ENCODE measurements around the gene MTHFD1L.

MTHFD1L gene

DNA sequence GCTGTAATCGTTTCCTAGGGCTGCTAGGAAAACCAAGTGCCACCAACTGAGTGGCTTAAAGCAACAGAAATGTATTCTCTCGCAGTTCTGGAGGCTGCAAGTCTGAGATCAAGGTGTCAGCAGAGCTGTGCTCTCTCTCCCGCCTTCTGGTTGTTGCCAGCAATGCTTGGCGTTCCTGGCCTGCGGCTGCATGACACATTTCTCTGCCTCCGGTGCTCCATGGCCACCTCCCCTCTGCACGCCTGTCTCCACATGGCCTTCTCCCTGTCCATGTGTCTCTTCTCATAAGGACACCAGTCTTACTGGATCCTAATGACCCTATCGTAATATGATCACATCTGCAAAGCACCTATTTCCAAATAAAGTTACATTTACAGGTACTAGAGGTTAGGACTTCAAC lies 282.6 kb downstream of the MTHFD1L start:
- no peak for ATAC-seq
- TF ChIP-seq PPARA (CRISPR knock-in tag; IDR thresholded peaks at IDR 0.05; ENCODE audit: borderline replicate concordance), result no peak
- TF ChIP-seq CREB5 (CRISPR knock-in tag; IDR thresholded peaks at IDR 0.05; ENCODE audit: low read depth), result no peak
- TF ChIP-seq ESRRG (CRISPR knock-in tag; IDR thresholded peaks at IDR 0.05), result no peak
- no peak for TF ChIP-seq ARNTL (CRISPR knock-in tag; IDR thresholded peaks at IDR 0.05; ENCODE audit: borderline replicate concordance, low read depth)

DNA sequence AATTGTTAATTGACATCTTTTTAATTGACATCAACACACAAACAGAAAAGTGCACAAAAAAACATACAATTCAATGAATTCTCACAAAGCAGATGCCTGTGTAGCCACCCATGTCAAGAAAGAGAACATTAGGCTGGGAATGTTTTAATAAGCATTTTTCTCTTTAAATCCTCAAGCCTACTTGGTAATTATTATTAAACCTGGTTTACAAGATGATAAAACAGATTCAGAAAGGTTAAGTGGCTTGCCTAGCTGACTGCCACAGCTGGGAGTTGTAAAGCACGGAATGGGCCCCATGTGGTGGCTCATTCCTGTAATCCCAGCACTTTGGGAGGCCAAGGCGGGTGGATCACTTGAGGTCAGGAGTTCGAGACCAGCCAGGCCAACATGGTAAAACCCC lies 284.3 kb downstream of the MTHFD1L start:
- TF ChIP-seq, protein P1, sequence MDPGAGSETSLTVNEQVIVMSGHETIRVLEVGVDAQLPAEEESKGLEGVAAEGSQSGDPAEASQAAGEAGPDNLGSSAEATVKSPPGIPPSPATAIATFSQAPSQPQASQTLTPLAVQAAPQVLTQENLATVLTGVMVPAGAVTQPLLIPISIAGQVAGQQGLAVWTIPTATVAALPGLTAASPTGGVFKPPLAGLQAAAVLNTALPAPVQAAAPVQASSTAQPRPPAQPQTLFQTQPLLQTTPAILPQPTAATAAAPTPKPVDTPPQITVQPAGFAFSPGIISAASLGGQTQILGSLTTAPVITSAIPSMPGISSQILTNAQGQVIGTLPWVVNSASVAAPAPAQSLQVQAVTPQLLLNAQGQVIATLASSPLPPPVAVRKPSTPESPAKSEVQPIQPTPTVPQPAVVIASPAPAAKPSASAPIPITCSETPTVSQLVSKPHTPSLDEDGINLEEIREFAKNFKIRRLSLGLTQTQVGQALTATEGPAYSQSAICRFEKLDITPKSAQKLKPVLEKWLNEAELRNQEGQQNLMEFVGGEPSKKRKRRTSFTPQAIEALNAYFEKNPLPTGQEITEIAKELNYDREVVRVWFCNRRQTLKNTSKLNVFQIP (CRISPR knock-in tag; IDR thresholded peaks at IDR 0.05; ENCODE audit: borderline replicate concordance, low read depth), result no peak
- TF ChIP-seq ZNF70 (CRISPR knock-in tag; IDR thresholded peaks at IDR 0.05) (no peak), ISL1 (CRISPR knock-in tag; IDR thresholded peaks at IDR 0.05) (no peak)
- TF ChIP-seq, protein P2, sequence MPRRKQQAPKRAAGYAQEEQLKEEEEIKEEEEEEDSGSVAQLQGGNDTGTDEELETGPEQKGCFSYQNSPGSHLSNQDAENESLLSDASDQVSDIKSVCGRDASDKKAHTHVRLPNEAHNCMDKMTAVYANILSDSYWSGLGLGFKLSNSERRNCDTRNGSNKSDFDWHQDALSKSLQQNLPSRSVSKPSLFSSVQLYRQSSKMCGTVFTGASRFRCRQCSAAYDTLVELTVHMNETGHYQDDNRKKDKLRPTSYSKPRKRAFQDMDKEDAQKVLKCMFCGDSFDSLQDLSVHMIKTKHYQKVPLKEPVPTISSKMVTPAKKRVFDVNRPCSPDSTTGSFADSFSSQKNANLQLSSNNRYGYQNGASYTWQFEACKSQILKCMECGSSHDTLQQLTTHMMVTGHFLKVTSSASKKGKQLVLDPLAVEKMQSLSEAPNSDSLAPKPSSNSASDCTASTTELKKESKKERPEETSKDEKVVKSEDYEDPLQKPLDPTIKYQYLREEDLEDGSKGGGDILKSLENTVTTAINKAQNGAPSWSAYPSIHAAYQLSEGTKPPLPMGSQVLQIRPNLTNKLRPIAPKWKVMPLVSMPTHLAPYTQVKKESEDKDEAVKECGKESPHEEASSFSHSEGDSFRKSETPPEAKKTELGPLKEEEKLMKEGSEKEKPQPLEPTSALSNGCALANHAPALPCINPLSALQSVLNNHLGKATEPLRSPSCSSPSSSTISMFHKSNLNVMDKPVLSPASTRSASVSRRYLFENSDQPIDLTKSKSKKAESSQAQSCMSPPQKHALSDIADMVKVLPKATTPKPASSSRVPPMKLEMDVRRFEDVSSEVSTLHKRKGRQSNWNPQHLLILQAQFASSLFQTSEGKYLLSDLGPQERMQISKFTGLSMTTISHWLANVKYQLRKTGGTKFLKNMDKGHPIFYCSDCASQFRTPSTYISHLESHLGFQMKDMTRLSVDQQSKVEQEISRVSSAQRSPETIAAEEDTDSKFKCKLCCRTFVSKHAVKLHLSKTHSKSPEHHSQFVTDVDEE (CRISPR knock-in tag; IDR thresholded peaks at IDR 0.05), result no peak
- ATAC-seq, result no peak

Measured in SK-N-SH treated with all-trans-retinoic acid at 6 μM for 48 hours (cell line).